HepG2 (cell line): ENCODE measurements around the gene CORO7. TPM values are rescaled to one million over a fixed set of nuclear protein-coding genes. Genes with fewer than 3 reads are reported as not detected.
A peak's percentile ranks its signal among the peaks of the same experiment; 100 is the strongest.

Experiments used
- AKAP8 ChIP-seq: sonication (generic); formaldehyde crosslinking; IDR thresholded peaks from 2 replicates; pipeline ENCODE4 v1.5.1; 2020; ENCODE audit warnings: mild to moderate bottlenecking, missing genetic modification reagents
- ARHGAP35 ChIP-seq: sonication (generic); formaldehyde crosslinking; IDR thresholded peaks from 2 replicates; pipeline ENCODE4 v1.9.0; 2022; ENCODE audit warnings: mild to moderate bottlenecking, inconsistent platforms, moderate library complexity, missing genetic modification reagents, borderline replicate concordance
- CEBPB ChIP-seq: IDR thresholded peaks from 2 replicates; pipeline ENCODE4 v1.6.1; 2011; ENCODE audit warnings: low read depth, low read length, improper control_type of control experiment, borderline replicate concordance
- DDIT3 ChIP-seq: sonication (generic); formaldehyde crosslinking; IDR thresholded peaks from 2 replicates; pipeline ENCODE4 v1.4.0; 2020; ENCODE audit warnings: mild to moderate bottlenecking, missing genetic modification reagents
- HBP1 ChIP-seq: IDR thresholded peaks from 2 replicates; pipeline ENCODE4 v1.6.1; 2016; ENCODE audit warnings: low read depth, control low read depth
- HOXA9 ChIP-seq: sonication (generic); formaldehyde crosslinking; IDR thresholded peaks from 2 replicates; pipeline ENCODE4 v1.8.1; 2022; ENCODE audit warnings: missing genetic modification reagents, mild to moderate bottlenecking, moderate library complexity, borderline replicate concordance
- NFYB ChIP-seq: sonication (generic); formaldehyde crosslinking; IDR thresholded peaks from 2 replicates; pipeline ENCODE4 v1.4.0; 2020; ENCODE audit warnings: missing genetic modification reagents
- NONO ChIP-seq, 2 experiments: fragments of 450-650 bp in 1 of 2; sonication (generic) in 1 of 2; formaldehyde crosslinking in 1 of 2; IDR thresholded peaks in 1 of 2; conservative IDR thresholded peaks in 1 of 2; 2 replicates each; pipeline versions ENCODE4 v1.6.1 to v1.8.0; 2017 to 2022; ENCODE audit warnings: mild to moderate bottlenecking in 1 of 2, missing genetic modification reagents in 1 of 2, moderate library complexity in 1 of 2
- SMC3 ChIP-seq: IDR thresholded peaks from 2 replicates; pipeline ENCODE4 v1.6.1; 2011; ENCODE audit warnings: low read length, improper control_type of control experiment
- SRY ChIP-seq: sonication (generic); formaldehyde crosslinking; IDR thresholded peaks from 2 replicates; pipeline ENCODE4 v1.8.0; 2022; ENCODE audit warnings: mild to moderate bottlenecking, missing genetic modification reagents
- ZNF263 ChIP-seq: sonication (generic); formaldehyde crosslinking; IDR thresholded peaks from 2 replicates; pipeline ENCODE4 v1.4.0; 2020; ENCODE audit warnings: missing genetic modification reagents
- ZNF850 ChIP-seq: sonication (generic); formaldehyde crosslinking; conservative IDR thresholded peaks from 2 replicates; pipeline ENCODE4 v1.9.0; 2021; ENCODE audit warnings: mild to moderate bottlenecking, missing genetic modification reagents
- ZSCAN25 ChIP-seq: sonication (generic); formaldehyde crosslinking; IDR thresholded peaks from 2 replicates; pipeline ENCODE4 v1.8.0; 2022; ENCODE audit warnings: mild to moderate bottlenecking, missing genetic modification reagents
- ZXDC ChIP-seq: sonication (generic); formaldehyde crosslinking; IDR thresholded peaks from 2 replicates; pipeline ENCODE4 v1.5.0; 2020; ENCODE audit warnings: mild to moderate bottlenecking, missing genetic modification reagents
- polyA plus RNA-seq, 8 experiments: library from polyadenylated mRNA; depleted of rRNA in 3 of 8; stranded (reverse) in 7 of 8; unstranded in 1 of 8; fragments of >200 nt; fragmentation: Illumina TruSeq in 4 of 8; extraction: Trizol in 4 of 8; gene quantifications; 2 replicates each; pipeline versions ENCODE4 v1.2.1 to v1.2.3, GENCODE V29; 2011 to 2016; ENCODE audit warnings: low read depth in 4 of 8, missing spikeins in 1 of 8, mixed read lengths in 1 of 8; ENCODE audit not compliant: insufficient read depth in 1 of 8
- total RNA-seq, 5 experiments: library from RNA; depleted of rRNA; stranded (reverse); fragments of >200 nt; fragmentation: Illumina TruSeq; extraction: Trizol; gene quantifications; 2 replicates each; pipeline ENCODE4 v1.2.3, GENCODE V29; 2016; ENCODE audit warnings: low read depth in 1 of 5

Gene CORO7
- total and polyA plus RNA-seq, 2 of the 13 experiments (the other 11 are each of a cell fraction or from before 2014, with no cell fraction given) = 9.9 to 14.3 TPM

- TF ChIP-seq NONO (IDR thresholded peaks at IDR 0.05) = no peak
- 0 out of 2 replicates have a peak, but pooled peaks have one; percentile 11 for TF ChIP-seq NONO (CRISPR knock-in tag; conservative IDR thresholded peaks at IDR 0.05)
- no peak for TF ChIP-seq ARHGAP35 (CRISPR knock-in tag)
- TF ChIP-seq ZSCAN25 (CRISPR knock-in tag) = peak; percentile 91
- 0 out of 2 replicates have a peak, but pooled peaks have one; percentile 10 for TF ChIP-seq ZNF263
- TF ChIP-seq SMC3 = no peak
- no peak for TF ChIP-seq NFYB (CRISPR knock-in tag)
- no peak for TF ChIP-seq CEBPB
- TF ChIP-seq ZNF850 = no peak
- no peak for TF ChIP-seq HOXA9 (CRISPR knock-in tag)
- TF ChIP-seq HBP1 (CRISPR knock-in tag) = no peak
- 0 out of 2 replicates have a peak, but pooled peaks have one; percentile 27 for TF ChIP-seq AKAP8
- no peak for TF ChIP-seq ZXDC (CRISPR knock-in tag)
- 0 out of 2 replicates have a peak, but pooled peaks have one; percentile 35 for TF ChIP-seq SRY (CRISPR knock-in tag)
- TF ChIP-seq DDIT3 = no peak
Observed at GRCh38 chr16:4322121-4323052, 94.0 kb downstream of the CORO7 start (continued).
